Raji (cell line): ENCODE measurements around the gene SLC28A3.

ENCODE experiments used
- POLR2A ChIP-seq: IDR thresholded peaks from 2 replicates; pipeline ENCODE4 v1.6.1; 2011; ENCODE audit warnings: low read depth, low read length, control low read depth; ENCODE audit not compliant: insufficient read depth

Gene SLC28A3

DNA sequence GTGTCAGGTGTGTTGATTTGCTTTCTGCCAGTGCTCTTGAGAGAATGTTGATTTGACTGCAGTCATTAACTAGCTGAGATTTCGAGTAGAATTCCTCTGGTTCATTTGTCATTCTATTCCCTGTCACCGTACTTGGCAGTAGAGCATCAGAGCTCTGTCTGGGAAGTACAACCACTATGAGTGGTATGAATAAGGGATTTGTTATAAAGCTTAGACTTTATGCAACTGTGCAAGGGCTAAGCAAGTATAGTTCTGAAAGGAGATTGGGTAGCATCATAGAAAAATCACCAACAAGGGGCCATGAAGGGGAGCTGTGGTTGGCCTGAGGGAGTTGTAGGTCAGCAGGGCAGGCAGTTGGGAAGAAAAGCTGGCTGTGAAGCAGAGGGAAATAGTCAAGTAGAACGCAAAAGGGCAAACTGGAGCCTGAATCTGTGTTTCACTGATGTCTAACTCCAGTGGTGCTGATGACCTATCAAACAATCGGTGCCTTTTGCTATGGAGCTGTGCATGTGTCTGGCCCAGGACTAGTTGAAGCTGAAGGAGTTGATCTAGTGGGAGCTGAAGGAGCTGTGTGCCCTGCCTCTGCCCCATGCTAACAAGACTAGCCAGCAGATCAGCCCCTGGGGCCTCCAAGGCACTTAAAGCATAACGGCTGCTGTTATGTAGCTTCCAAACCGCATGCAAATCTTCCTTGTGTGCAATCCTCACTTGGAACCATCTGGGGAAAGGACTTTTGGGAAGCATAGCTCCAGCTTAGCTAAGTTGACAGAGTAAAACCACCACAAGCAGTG lies 110.0 kb downstream of the SLC28A3 start:
- no peak for TF ChIP-seq POLR2A

DNA sequence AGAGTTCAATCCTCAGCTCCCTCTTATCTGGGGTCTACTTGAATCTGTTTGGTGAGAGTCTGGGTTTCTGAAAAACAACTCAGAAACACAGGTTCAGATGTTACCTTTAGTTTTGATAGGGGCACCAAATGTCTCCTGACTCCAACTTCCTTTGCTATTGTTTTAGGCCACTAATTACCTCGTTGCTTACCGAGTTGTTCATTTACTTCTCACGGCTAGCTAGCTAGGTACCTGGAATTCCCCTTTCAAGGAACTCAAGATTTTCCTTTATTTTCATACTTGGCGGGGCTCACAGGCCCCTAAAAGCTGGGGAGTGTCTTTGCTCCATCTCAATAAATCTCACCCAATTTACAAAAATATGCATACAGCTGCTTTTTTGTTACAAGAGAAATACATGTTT lies 111.4 kb downstream of the SLC28A3 start:
- TF ChIP-seq POLR2A, result no peak

DNA sequence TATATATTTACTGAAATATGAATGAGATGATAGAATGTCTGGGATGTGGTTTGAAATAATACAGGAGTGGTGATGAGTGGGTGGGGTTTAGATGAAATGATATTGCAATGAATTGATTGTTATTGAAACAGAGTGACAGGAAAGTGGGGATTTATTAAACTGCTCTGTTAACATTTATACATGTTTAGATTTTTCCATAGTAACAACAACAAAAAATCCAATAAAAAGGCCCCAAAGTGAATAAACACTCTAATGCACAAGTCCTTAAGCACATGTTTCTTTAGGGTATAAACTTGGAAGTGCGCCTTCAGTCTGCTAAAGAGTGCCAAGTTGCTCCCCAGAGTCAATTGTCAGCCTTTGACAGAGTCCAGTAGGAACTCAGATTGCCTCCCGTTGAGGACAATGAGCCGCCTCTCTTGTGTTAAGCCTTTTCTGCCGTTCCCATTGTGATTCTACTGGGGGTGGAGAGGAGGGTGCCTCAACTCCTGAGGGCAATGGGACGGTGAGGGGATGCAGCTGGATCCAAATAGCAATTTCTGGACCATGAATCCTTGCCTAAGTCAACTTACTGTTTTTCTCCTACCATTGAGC lies 112.3 kb downstream of the SLC28A3 start:
- TF ChIP-seq POLR2A, result no peak

DNA sequence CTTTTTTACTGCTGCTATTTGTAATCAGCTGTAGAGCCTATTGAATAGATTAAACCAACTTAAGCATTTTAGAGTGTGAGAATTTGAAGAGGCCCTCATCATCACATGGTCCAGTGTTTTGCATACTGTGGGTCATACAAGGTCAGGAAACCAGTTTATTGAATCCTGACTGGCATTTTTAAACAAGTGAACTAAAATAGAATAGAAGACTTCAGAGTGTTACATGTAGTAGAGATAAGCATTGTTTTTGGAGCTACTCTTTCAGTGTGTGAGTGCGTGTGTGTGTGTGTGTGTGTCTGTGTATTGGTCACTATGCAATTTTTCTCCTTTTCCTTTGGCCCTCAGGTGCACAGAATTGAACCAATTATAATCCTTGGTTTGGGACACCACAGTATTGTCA lies 114.4 kb downstream of the SLC28A3 start:
- no peak for TF ChIP-seq POLR2A
